GM12864 (cell line): Measurements from ENCODE around the gene IGF2BP1.

Experiments used
- DNase-seq: peaks from one replicate; pipeline ENCODE4 v3.0.0-alpha.2; 2011; ENCODE audit warnings: low read depth
- H3K4me3 ChIP-seq: 2 replicates; pipeline ENCODE4 v1.5.1; 2011; ENCODE audit warnings: mild to moderate bottlenecking, low read depth, low read length, control low read depth
- TF ChIP-seq, protein P1 (sequence below): IDR thresholded peaks from 2 replicates; pipeline ENCODE4 v1.5.1; 2011; ENCODE audit warnings: low read depth, mild to moderate bottlenecking, moderate library complexity, low read length, control low read depth, inconsistent platforms; ENCODE audit errors: missing control alignments

IGF2BP1 gene

DNA sequence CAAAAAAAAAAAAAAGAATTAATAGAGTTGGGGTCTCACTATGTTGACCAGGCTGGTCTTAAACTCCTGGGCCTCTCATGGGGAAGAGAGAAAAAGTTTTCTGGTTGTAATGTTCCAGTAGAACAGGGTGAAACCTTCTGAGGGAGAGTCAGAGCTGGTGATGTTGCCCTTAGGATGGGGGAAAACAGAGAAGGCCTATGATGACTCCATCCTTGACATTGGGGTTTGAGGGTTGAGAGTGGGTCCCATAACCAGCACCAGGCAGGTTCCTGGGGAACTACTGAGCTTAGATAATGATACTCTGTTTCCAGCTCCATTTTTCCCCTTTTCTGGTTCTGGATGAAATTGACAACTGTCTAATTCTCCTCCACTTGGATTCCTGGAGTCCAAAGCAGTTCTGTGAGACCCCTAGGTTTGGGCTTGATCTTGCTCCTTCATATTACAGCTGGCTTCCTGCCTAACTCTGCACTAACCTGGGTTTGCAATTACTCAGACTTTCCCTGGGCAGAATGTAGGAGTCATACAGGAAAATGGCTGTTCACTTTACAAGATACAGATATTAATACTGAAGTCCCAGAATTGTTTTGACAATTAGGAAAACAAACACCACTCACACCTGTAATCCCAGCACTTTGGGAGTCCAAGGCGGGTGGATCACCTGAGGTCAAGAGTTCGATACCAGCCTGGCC is 72.5 kb downstream of the IGF2BP1 start:
- TF ChIP-seq, protein P1, sequence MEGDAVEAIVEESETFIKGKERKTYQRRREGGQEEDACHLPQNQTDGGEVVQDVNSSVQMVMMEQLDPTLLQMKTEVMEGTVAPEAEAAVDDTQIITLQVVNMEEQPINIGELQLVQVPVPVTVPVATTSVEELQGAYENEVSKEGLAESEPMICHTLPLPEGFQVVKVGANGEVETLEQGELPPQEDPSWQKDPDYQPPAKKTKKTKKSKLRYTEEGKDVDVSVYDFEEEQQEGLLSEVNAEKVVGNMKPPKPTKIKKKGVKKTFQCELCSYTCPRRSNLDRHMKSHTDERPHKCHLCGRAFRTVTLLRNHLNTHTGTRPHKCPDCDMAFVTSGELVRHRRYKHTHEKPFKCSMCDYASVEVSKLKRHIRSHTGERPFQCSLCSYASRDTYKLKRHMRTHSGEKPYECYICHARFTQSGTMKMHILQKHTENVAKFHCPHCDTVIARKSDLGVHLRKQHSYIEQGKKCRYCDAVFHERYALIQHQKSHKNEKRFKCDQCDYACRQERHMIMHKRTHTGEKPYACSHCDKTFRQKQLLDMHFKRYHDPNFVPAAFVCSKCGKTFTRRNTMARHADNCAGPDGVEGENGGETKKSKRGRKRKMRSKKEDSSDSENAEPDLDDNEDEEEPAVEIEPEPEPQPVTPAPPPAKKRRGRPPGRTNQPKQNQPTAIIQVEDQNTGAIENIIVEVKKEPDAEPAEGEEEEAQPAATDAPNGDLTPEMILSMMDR, result no peak
- no peak for DNase-seq
- no peak overlapping the region for H3K4me3 ChIP-seq

DNA sequence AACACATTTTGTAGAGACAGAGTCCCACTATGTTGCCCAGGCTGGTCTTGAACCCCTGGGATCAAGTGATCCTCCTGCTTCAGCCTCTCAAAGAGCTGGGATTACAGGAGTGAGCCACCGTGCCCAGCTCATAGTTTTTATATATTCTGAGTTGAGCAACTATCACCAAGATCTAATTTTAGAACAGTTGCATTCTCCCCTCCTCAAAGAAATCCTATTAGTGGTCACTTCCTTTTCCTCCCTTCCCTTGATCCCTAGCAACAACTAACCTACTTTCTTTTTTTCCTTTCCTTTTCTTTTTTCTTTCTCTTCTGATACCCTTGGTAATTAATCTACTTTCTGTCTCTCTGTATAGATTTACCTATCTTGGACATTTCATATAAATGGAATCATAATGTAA is 73.9 kb downstream of the IGF2BP1 start:
- DNase-seq, result no peak
- TF ChIP-seq, protein P1, result no peak
- no peak overlapping the region for H3K4me3 ChIP-seq

DNA sequence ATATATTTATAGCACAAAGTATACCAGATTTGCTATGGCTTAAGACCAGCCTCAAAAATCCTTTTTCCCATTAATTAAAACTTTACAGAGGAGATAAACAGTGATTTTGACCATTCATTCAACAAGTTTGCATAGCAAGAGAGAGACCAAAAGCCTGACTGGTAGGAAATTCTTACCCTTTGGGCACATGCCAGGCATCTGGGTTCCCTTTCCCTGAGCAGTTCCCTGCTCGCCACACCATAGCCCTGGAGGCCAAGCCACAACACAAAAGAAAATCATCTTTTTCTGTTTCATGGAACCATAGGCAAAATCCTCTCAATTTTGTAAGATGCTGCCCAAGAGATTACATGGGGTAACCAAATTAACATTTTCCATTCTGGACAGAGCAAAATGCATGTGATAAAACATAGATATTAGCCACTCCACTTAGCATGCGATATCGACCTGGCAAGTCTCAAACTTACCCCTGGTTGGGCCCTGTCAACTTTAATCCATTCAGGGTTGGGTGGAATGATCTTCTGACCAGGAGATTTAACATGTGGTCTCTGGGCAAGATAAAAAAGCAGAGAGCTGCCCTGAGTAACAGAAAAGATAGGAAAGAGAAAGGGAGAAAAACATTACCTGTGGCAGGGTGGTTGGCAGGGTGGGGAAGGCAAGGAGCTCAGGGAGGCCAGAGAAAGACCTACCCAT is 77.8 kb downstream of the IGF2BP1 start:
- H3K4me3 ChIP-seq, result no peak overlapping the region
- no peak for DNase-seq
- TF ChIP-seq, protein P1, result no peak

DNA sequence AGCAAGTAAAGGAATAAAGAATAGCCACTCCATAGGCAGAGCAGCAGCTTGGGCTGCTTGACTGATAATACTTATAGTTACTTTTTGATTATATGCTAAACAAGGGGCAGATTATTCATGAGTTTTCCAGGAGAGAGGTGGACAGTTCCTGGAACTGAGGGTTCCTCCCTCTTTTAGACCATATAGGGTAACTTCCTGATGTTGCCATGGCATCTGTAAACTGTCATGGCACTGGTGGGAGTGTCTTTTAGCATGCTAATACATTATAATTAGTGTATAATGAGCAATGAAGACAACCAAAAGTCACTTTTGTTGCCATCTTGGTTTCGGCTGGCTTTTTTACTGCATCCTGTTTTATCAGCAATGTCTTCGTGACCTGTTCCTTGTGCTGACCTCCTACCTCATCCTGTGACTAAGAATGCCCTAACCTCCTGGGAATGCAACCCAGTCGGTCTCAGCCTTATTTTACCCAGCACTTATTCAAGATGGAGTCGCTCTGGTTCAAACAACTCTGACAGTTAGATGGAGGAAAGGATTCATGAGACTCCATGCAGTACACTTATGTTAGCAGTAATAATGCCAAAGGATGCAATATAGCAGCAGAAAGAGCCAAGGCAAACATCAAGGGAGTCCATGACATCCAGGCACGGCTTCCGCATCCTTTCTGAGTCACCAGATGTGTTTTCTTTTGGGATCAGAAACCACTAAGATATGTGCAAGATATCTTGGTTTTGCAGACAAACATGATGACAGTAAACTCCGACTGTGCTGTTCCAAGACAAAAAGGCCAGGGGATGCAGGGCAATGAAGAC is 79.6 kb downstream of the IGF2BP1 start:
- no peak for DNase-seq
- H3K4me3 ChIP-seq, result no peak overlapping the region
- TF ChIP-seq, protein P1, result no peak

DNA sequence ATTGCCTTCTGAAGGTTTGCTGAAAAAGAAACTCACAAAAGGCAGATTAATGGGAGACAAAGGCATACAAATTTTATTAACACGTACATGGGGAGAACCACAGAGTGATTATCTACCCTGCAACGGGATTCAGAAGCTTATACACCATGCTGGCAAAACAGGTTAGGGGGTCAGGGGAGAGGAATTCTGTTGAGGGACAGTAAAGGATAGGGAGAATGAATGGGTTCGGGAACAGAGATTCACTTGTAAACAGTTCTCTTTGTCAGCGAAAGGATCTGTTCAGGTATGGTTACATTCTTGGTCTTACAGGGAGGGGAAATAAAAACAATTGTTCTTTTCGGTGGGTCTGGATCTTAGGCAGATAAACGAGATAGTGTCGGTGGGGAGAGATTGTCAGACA is 81.1 kb downstream of the IGF2BP1 start:
- TF ChIP-seq, protein P1, result no peak
- DNase-seq, result no peak
- no peak overlapping the region for H3K4me3 ChIP-seq

DNA sequence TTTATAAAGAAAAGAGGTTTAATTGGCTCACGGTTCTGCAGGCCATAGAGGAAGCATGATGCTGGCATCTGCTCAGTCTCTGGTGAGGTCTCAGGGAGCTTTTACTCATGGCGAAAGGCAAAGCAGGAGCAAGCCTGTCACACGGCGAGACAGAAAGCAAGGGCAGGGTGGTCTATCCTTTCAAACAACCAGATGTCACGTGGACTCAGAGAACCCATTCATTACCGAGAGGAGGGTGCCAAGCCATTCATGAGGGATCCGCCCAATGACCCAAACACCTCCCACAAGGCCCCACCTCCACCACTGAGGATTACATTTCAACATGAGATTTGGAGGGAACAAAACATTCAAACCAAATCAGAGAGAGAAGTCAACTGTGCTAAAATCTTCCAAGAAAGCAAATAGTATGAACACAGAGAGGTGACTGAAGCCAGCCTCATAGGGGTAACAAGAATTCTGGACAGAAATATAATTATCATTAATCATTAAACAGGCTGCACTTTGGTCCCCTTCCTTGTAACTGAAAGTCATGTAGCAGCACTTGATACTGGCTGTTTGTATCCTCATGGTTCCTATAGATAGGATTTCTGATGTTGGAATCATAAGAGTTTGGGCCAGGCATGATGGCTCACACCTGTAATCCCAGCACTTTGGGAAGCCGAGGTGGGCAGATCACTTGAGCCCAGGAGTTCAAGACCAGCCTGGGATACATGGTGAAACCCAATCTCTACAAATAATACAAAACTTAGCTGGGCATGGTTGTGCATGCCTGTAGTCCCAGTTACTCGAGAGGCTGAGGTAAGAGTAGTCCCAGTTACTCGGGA is 82.9 kb downstream of the IGF2BP1 start:
- H3K4me3 ChIP-seq, result no peak overlapping the region
- DNase-seq, result no peak
- TF ChIP-seq, protein P1, result no peak
